ENCODE results near the gene MAMDC2. TPM values are rescaled to one million over a fixed set of nuclear protein-coding genes. Genes with fewer than 3 reads are reported as not detected.
A peak's percentile ranks its signal among the peaks of the same experiment; 100 is the strongest.

The MAMDC2 gene
- total RNA-seq, 1 experiment from 2014 or later, result not detected

GRCh38 chr9:70147651-70148050 is 104.0 kb downstream of the MAMDC2 start:
- TF ChIP-seq, protein P1, sequence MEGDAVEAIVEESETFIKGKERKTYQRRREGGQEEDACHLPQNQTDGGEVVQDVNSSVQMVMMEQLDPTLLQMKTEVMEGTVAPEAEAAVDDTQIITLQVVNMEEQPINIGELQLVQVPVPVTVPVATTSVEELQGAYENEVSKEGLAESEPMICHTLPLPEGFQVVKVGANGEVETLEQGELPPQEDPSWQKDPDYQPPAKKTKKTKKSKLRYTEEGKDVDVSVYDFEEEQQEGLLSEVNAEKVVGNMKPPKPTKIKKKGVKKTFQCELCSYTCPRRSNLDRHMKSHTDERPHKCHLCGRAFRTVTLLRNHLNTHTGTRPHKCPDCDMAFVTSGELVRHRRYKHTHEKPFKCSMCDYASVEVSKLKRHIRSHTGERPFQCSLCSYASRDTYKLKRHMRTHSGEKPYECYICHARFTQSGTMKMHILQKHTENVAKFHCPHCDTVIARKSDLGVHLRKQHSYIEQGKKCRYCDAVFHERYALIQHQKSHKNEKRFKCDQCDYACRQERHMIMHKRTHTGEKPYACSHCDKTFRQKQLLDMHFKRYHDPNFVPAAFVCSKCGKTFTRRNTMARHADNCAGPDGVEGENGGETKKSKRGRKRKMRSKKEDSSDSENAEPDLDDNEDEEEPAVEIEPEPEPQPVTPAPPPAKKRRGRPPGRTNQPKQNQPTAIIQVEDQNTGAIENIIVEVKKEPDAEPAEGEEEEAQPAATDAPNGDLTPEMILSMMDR (IDR thresholded peaks at IDR 0.05; ENCODE audit: unreplicated experiment), result no peak
- H3K27ac Mint-ChIP-seq (ENCODE audit: low read depth, unreplicated experiment), result no peak overlapping the region
- H3K36me3 Mint-ChIP-seq (ENCODE audit: insufficient read depth, unreplicated experiment), result no peaks in the 10 kb centered on the region
- CTCF ChIA-PET, result interaction anchor here (0.6 kb wide), 1 partner anchor 102 kb away, joined by 5 read pairs; no protein-coding TSS in a partner anchor
- no TSS peak for BruUV-seq (replicated peaks)
- no peak for DNase-seq (ENCODE audit: unreplicated experiment)
- no peaks in the 10 kb centered on the region for H3K9me3 Mint-ChIP-seq (ENCODE audit: unreplicated experiment)
- intact Hi-C loops (cut with micrococcal nuclease), result no loop called here
- POLR2A ChIA-PET, result no interaction called here
- H3K4me1 Mint-ChIP-seq (ENCODE audit: insufficient read depth, unreplicated experiment), result no peaks in the 10 kb centered on the region
- no peak overlapping the region for H3K4me3 Mint-ChIP-seq (ENCODE audit: unreplicated experiment)
- H3K27me3 Mint-ChIP-seq (ENCODE audit: insufficient read depth, unreplicated experiment), result no peaks in the 10 kb centered on the region

GRCh38 chr9:70152350-70152749 is 108.7 kb downstream of the MAMDC2 start:
- Mint-ChIP-seq H3K4me1 (ENCODE audit: insufficient read depth, unreplicated experiment) (no peaks in the 10 kb centered on the region), H3K27ac (ENCODE audit: low read depth, unreplicated experiment) (no peak overlapping the region), H3K27me3 (ENCODE audit: insufficient read depth, unreplicated experiment) (no peaks in the 10 kb centered on the region), H3K4me3 (ENCODE audit: unreplicated experiment) (no peak overlapping the region), H3K36me3 (ENCODE audit: insufficient read depth, unreplicated experiment) (no peaks in the 10 kb centered on the region), H3K9me3 (ENCODE audit: unreplicated experiment) (peaks cover 5% of the 10 kb centered on the region)
- DNase-seq (ENCODE audit: unreplicated experiment), result no peak
- TF ChIP-seq, protein P1 (IDR thresholded peaks at IDR 0.05; ENCODE audit: unreplicated experiment), result no peak
- no TSS peak for BruUV-seq (replicated peaks)
- POLR2A ChIA-PET, result no interaction called here
- CTCF ChIA-PET, result interaction anchor here (0.6 to 0.7 kb wide), 2 partner anchors 67 to 385 kb away, joined by 3 read pairs; no protein-coding TSS in a partner anchor
- intact Hi-C loops (cut with micrococcal nuclease), result no loop called here

DNA sequence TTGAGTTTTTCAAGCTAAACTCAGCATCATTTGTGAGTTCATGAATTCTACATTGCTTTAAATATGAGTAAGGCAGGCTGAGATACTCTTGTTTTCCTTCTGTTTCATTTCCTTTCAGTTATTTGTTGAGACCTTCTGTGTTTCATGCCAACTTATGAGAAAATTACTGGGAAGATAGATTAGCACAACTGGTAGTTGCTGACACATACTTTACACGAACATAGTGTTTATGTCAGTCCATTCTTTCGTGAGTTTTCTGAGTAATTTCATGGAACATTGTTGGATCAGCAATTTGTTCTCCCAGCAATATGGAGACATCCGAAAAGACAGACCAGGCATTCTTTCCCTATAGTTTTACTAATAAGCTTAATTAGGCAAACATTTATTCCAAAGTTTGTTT is 113.1 kb downstream of the MAMDC2 start:
- CTCF ChIA-PET, result interaction anchor here (0.7 kb wide), 1 partner anchor 418 kb away, joined by 3 read pairs; no protein-coding TSS in a partner anchor

DNA sequence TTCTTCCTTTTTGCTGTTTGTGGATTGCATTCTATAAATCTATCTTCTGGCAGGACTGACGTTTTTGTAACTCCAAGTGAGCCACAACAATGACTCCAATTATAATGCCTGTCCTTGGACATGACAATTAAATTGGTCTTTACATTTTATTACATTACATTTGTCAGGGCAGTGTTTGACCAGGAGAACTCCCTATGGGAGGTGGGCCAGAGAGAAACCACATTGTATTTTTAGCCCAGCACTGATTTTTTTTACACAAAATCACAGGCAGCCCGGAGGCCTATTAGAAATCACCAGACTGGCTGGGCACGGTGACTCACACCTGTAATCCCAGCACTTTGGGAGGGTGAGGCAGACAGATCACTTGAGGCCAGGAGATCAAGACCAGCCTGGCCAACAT is 116.0 kb downstream of the MAMDC2 start:
- no peak overlapping the region for H3K4me3 Mint-ChIP-seq (ENCODE audit: unreplicated experiment)
- H3K27ac Mint-ChIP-seq (ENCODE audit: low read depth, unreplicated experiment), result no peak overlapping the region
- BruUV-seq (replicated peaks), result no TSS peak

More for the DNA sequence above, 113.1 kb downstream of the MAMDC2 start:
- DNase-seq (ENCODE audit: unreplicated experiment), result no peak
- Mint-ChIP-seq H3K4me1 (ENCODE audit: insufficient read depth, unreplicated experiment) (no peaks in the 10 kb centered on the region), H3K4me3 (ENCODE audit: unreplicated experiment) (no peak overlapping the region), H3K27me3 (ENCODE audit: insufficient read depth, unreplicated experiment) (no peaks in the 10 kb centered on the region), H3K36me3 (ENCODE audit: insufficient read depth, unreplicated experiment) (no peaks in the 10 kb centered on the region), H3K9me3 (ENCODE audit: unreplicated experiment) (peaks cover 5% of the 10 kb centered on the region), H3K27ac (ENCODE audit: low read depth, unreplicated experiment) (no peak overlapping the region)
- TF ChIP-seq, protein P1 (IDR thresholded peaks at IDR 0.05; ENCODE audit: unreplicated experiment), result no peak
- intact Hi-C loops (cut with micrococcal nuclease), result no loop called here
- POLR2A ChIA-PET, result no interaction called here
- no TSS peak for BruUV-seq (replicated peaks)

More for the DNA sequence above, 116.0 kb downstream of the MAMDC2 start:
- Mint-ChIP-seq H3K4me1 (ENCODE audit: insufficient read depth, unreplicated experiment) (no peaks in the 10 kb centered on the region), H3K36me3 (ENCODE audit: insufficient read depth, unreplicated experiment) (no peaks in the 10 kb centered on the region), H3K9me3 (ENCODE audit: unreplicated experiment) (peaks cover 5% of the 10 kb centered on the region), H3K27me3 (ENCODE audit: insufficient read depth, unreplicated experiment) (no peaks in the 10 kb centered on the region)
- DNase-seq (ENCODE audit: unreplicated experiment), result peak; percentile 22
- intact Hi-C loops (cut with micrococcal nuclease), result no loop called here
- ChIA-PET POLR2A (no interaction called here), CTCF (interaction anchor here (0.9 kb wide), 1 partner anchor 10 kb away, joined by 3 read pairs; no protein-coding TSS in a partner anchor)
- TF ChIP-seq, protein P1 (IDR thresholded peaks at IDR 0.05; ENCODE audit: unreplicated experiment), result no peak

Data from MCF 10A (cell line).